ENCODE data around the gene PRKCZ. TPM values are rescaled to one million over a fixed set of nuclear protein-coding genes. Genes with fewer than 3 reads are reported as not detected.
"Not testable (repeated sequence)": the region's sequence is repeated elsewhere in the genome, so short reads cannot be mapped to it uniquely, and the experiment has no call there.

PRKCZ gene
- total and polyA plus RNA-seq, 12 donors, result 8.4 to 18.4 (median 14.5) TPM

DNA sequence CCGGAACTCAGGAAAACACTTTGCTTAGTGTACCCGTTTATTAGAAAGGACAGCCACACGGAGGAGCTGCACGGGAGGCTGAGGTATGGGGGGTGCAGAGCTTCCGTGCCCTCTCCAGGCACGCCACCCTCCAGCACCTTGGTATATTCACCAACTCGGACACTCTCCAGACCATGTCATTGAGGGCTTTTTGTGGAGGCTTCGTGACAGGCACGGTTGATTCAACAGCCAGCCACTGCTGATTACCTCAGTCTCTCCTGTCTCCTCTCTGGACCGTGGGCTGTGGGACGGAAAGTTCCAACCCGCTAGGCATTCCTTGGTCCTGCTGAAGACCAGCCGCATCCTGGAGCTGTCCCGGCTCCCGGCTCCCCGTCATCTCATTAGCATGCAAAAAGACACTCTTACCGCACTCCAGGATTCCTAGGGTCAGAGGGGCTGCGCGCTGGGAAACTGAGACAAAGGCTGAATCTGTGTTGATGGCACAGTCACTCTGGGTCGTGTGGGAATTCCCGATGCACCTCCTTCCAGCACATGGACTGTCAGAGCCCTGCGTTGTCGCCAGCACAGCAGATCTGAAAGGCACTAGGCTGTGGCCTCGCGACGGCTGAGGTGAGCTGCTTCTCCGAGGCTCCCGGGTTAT is 65.6 kb downstream of the PRKCZ start:
- Histone ChIP-seq H3K36me3 (no peaks in the 10 kb centered on the region), H3K4me1 (peaks cover 0 to 6% (median 0%) of the 10 kb centered on the region in 9 donors), H3K4me3 (no peak overlapping the region), H3K9me3 (peaks cover 0 to 18% (median 0%) of the 10 kb centered on the region in 11 donors), H3K27me3 (peaks cover 0 to 8% (median 0%) of the 10 kb centered on the region in 7 donors), H3K27ac (no peak overlapping the region)
- ATAC-seq (peak in 1 of 8 donors; percentile 42), DNase-seq (peak in 1 of 2 donors; percentile 3)
- WGBS, 2 donors, result 34 to 39% methylated on average over 28 of the region's 28 CpGs
- no peak for TF ChIP-seq CTCF (IDR thresholded peaks at IDR 0.05)
- intact Hi-C loops (cut with DNase I), result no loop called here

DNA sequence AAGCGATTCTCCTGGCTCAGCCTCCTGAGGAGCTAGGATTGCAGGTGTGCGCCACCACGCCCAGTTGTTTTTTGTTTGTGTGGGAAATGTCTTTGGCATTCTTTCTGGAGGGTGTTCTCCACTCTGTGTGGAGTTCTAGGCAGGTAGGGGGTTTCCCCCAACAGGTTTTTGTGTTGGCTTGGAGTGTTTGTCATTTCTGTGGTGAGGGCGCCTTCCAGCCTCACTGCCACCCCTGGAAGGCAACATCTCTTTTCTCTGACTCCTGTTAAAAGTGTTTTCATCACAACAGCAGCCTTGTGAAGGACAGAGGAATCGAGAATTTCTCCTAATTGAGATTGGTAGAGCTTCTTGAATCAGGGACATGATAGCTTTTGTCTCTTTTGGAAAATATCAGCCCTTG is 69.7 kb downstream of the PRKCZ start:
- intact Hi-C loops (cut with DNase I), result no loop called here
- Histone ChIP-seq H3K27ac (no peak overlapping the region), H3K27me3 (peaks cover 0 to 8% (median 0%) of the 10 kb centered on the region in 7 donors), H3K4me3 (no peak overlapping the region), H3K4me1 (no peaks in the 10 kb centered on the region), H3K9me3 (peaks cover 0 to 18% (median 0%) of the 10 kb centered on the region in 11 donors), H3K36me3 (no peaks in the 10 kb centered on the region)
- no peak for ATAC-seq
- no peak for TF ChIP-seq CTCF (IDR thresholded peaks at IDR 0.05)
- 96 to 97% methylated on average over 5 of the region's 5 CpGs for WGBS, 2 donors
- DNase-seq, result peak in 1 of 2 donors; percentile 0

DNA sequence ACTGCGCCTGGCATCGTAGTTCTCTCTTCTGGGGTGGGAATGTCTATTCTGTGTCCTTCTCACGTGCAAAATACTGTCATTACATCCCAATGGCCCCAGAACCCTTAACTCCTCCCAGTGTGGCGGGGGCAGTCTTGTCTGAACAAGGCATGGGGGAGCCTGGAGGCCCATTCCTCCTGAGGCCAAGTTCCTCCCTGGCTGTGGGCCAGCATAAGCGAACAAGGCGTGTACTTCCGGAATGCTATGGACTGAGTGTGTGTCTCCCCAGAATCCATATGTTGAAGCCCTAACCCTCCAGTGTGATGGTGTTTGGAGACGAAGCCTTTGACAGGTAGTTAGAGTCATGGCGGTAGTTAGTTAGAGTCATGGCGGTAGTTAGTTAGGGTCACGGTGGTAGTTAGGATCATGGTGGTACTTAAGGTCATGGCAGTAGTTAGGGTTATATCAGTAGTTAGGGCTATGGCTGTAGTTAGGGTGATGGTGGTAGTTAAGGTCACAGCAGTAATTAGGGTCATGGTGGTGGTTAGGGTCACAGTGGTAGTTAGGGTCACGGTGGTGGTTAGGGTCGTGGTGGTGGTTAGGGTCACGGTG is 71.0 kb downstream of the PRKCZ start:
- 74 to 82% methylated on average over 14 of the region's 14 CpGs for WGBS, 2 donors
- Histone ChIP-seq H3K27me3 (no peaks in the 10 kb centered on the region), H3K4me1 (peaks cover 0 to 1% (median 0%) of the 10 kb centered on the region in 9 donors), H3K9me3 (peaks cover 0 to 18% (median 0%) of the 10 kb centered on the region in 11 donors), H3K27ac (no peak overlapping the region), H3K4me3 (no peak overlapping the region), H3K36me3 (no peaks in the 10 kb centered on the region)
- ATAC-seq, result no peak
- TF ChIP-seq CTCF (IDR thresholded peaks at IDR 0.05), result no peak
- intact Hi-C loops (cut with DNase I), result no loop called here
- no peak for DNase-seq

- intact Hi-C loops (cut with DNase I); H3K4me1 ChIP-seq; H3K4me3 ChIP-seq; ATAC-seq; H3K36me3 ChIP-seq; DNase-seq; H3K27me3 ChIP-seq; H3K27ac ChIP-seq: not testable (repeated sequence)
- peaks cover 0 to 18% (median 0%) of the 10 kb centered on the region in 11 donors for H3K9me3 ChIP-seq
- 46 to 54% methylated on average over 10 to 12 of the region's 23 CpGs for WGBS, 2 donors
Measured at GRCh38 chr1:2121794-2122193, 71.6 kb downstream of the PRKCZ start.
